PFSK-1 (cell line): ENCODE data around the gene TEX51.

Source experiments
- FOXP2 ChIP-seq: optimal IDR thresholded peaks from 2 replicates; pipeline ENCODE3; 2011; ENCODE audit warnings: borderline replicate concordance, control low read depth, inconsistent platforms; ENCODE audit not compliant: insufficient read depth; ENCODE audit errors: extremely low read length, extremely low read depth
- POLR2AphosphoS5 ChIP-seq: IDR thresholded peaks from 2 replicates; pipeline ENCODE4 v1.6.1; 2012; ENCODE audit warnings: low read depth, mild to moderate bottlenecking, control low read depth, low read length, moderate library complexity
- REST ChIP-seq, 2 experiments: IDR thresholded peaks; 2 replicates each; pipeline versions ENCODE4 v1.6.1 to v1.8.0; 2011 to 2012; ENCODE audit warnings: low read depth in 2 of 2, low read length in 2 of 2, control low read depth in 1 of 2, inconsistent platforms in 1 of 2, mild to moderate bottlenecking in 1 of 2, moderate library complexity in 1 of 2; ENCODE audit not compliant: insufficient read depth in 1 of 2
- SIN3A ChIP-seq: IDR thresholded peaks from 2 replicates; pipeline ENCODE4 v1.6.1; 2012; ENCODE audit warnings: mild to moderate bottlenecking, low read length, moderate library complexity, borderline replicate concordance; ENCODE audit not compliant: insufficient read depth
- TAF1 ChIP-seq: IDR thresholded peaks from 2 replicates; pipeline ENCODE4 v1.6.1; 2012; ENCODE audit warnings: low read length, control low read depth, borderline replicate concordance; ENCODE audit not compliant: insufficient read depth

- no peak for TF ChIP-seq REST (IDR thresholded peaks at IDR 0.05; ENCODE audit: insufficient read depth in 1 of 2, low read depth in 2 of 2, low read length in 2 of 2)
- TF ChIP-seq POLR2AphosphoS5, result no peak
- TF ChIP-seq TAF1, result no peak
- TF ChIP-seq SIN3A, result no peak
- TF ChIP-seq FOXP2, result no peak
Observed at GRCh38 chr2:126884861-126885750, 13.6 kb upstream of the TEX51 start.
